A673 (cell line): ENCODE data around the gene HDAC2. TPM values are rescaled to one million over a fixed set of nuclear protein-coding genes. Genes with fewer than 3 reads are reported as not detected.

Experiments
- BruUV-seq: library from RNA; stranded (reverse); fragments of 400-500 nt; replicated peaks from 2 replicates; lab custom pipeline; 2021; lab: Mats Ljungman, UMichigan
- CTCF ChIA-PET: fragments of 300-600 bp; sonication (Branson Sonifier 250); formaldehyde crosslinking; loops from one replicate; lab custom pipeline; 2022; ENCODE audit warnings: antibody characterized with exemption; lab: Charles Lee
- POLR2A ChIA-PET: fragments of 300-600 bp; sonication (Branson Sonifier 250); formaldehyde crosslinking; loops from one replicate; lab custom pipeline; 2022; ENCODE audit warnings: antibody characterized with exemption; ENCODE audit not compliant: low non-redundant PET; lab: Charles Lee
- DNase-seq: peaks from one replicate; pipeline ENCODE4 v3.0.0-alpha.2; 2015; ENCODE audit warnings: low spot score
- H3K27ac ChIP-seq: fragments of 200-600 bp; sonication (generic); 2 replicates; pipeline ENCODE4 v1.5.1; 2016; ENCODE audit warnings: mixed run types, low read depth, mild to moderate bottlenecking, mixed read lengths, antibody characterized with exemption, low read length; ENCODE audit not compliant: poor library complexity, severe bottlenecking
- H3K27me3 ChIP-seq: fragments of 200-600 bp; sonication (generic); replicated peaks from 2 replicates; pipeline ENCODE4 v1.6.1; 2017; ENCODE audit warnings: mixed run types, low read depth, mild to moderate bottlenecking, mixed read lengths, antibody characterized with exemption, low read length; ENCODE audit not compliant: insufficient read depth, poor library complexity
- H3K36me3 ChIP-seq: fragments of 200-600 bp; sonication (generic); 2 replicates; pipeline ENCODE4 v1.6.1; 2016; ENCODE audit warnings: mixed run types, mild to moderate bottlenecking, mixed read lengths, antibody characterized with exemption, low read length; ENCODE audit not compliant: insufficient read depth, poor library complexity, severe bottlenecking
- H3K4me1 ChIP-seq: fragments of 200-600 bp; sonication (generic); 2 replicates; pipeline ENCODE4 v1.6.1; 2017; ENCODE audit warnings: mixed run types, mild to moderate bottlenecking, mixed read lengths, antibody characterized with exemption, low read length; ENCODE audit not compliant: insufficient read depth, poor library complexity, severe bottlenecking
- H3K4me3 ChIP-seq: fragments of 200-600 bp; sonication (generic); 2 replicates; pipeline ENCODE4 v1.5.1; 2016; ENCODE audit warnings: low read depth, mixed run types, mild to moderate bottlenecking, mixed read lengths, low read length; ENCODE audit not compliant: poor library complexity, severe bottlenecking
- H3K9me3 ChIP-seq: fragments of 200-600 bp; sonication (generic); 2 replicates; pipeline ENCODE4 v1.6.1; 2016; ENCODE audit warnings: mixed run types, low read depth, mild to moderate bottlenecking, mixed read lengths, antibody characterized with exemption, low read length; ENCODE audit not compliant: poor library complexity, severe bottlenecking
- CTCF ChIP-seq: fragments of 300-800, 200-600 bp; sonication (generic); conservative IDR thresholded peaks from 2 replicates; pipeline ENCODE4 v1.5.1; 2017; ENCODE audit warnings: low read depth, mild to moderate bottlenecking, antibody characterized with exemption, low read length, moderate library complexity, mixed read lengths
- EZH2 ChIP-seq: fragments of 200-600 bp; sonication (generic); IDR thresholded peaks from 2 replicates; pipeline ENCODE4 v1.6.1; 2017; ENCODE audit warnings: borderline replicate concordance, low read depth, mild to moderate bottlenecking, mixed read lengths, antibody characterized with exemption, low read length; ENCODE audit not compliant: poor library complexity, severe bottlenecking
- intact Hi-C: fragments of 100-400 bp; cut with micrococcal nuclease; formaldehyde crosslinking; loops from one replicate; pipeline ENCODE4 v1.10.0; 2022; ENCODE audit not compliant: unreplicated experiment
- total RNA-seq: library from RNA; stranded (reverse); gene quantifications from 2 replicates; pipeline ENCODE4 v1.2.3, GENCODE V29; 2021

Gene HDAC2
- total RNA-seq, 1 experiment from 2014 or later, result 257 TPM

GRCh38 chr6:114007516-114007915 is 36.6 kb upstream of the HDAC2 start:
- TF ChIP-seq EZH2 (no peak), CTCF (no peak)
- Histone ChIP-seq H3K4me1 (no peaks in the 10 kb centered on the region), H3K4me3 (no peak overlapping the region), H3K27ac (no peak overlapping the region), H3K27me3 (no peaks in the 10 kb centered on the region), H3K36me3 (no peaks in the 10 kb centered on the region), H3K9me3 (no peaks in the 10 kb centered on the region)
- BruUV-seq, result no TSS peak
- CTCF ChIA-PET, result no interaction called here
- POLR2A ChIA-PET, result no interaction called here
- intact Hi-C loops, result no loop called here
- no peak for DNase-seq

GRCh38 chr6:114001354-114001753 is 30.4 kb upstream of the HDAC2 start:
- no peak overlapping the region for H3K4me3 ChIP-seq
- BruUV-seq, result no TSS peak
- TF ChIP-seq EZH2 (no peak), CTCF (no peak)
- H3K27me3 ChIP-seq, result no peaks in the 10 kb centered on the region
- intact Hi-C loops, result no loop called here
- DNase-seq, result no peak
- no peaks in the 10 kb centered on the region for H3K36me3 ChIP-seq
- ChIA-PET POLR2A (no interaction called here), CTCF (no interaction called here)
- no peak overlapping the region for H3K27ac ChIP-seq
- H3K9me3 ChIP-seq, result no peaks in the 10 kb centered on the region
- no peaks in the 10 kb centered on the region for H3K4me1 ChIP-seq

GRCh38 chr6:114000069-114000468 is 29.1 kb upstream of the HDAC2 start:
- no TSS peak for BruUV-seq
- Histone ChIP-seq H3K4me3 (no peak overlapping the region), H3K9me3 (no peaks in the 10 kb centered on the region), H3K27me3 (no peaks in the 10 kb centered on the region), H3K27ac (no peak overlapping the region), H3K4me1 (no peaks in the 10 kb centered on the region), H3K36me3 (no peaks in the 10 kb centered on the region)
- POLR2A ChIA-PET, result no interaction called here
- CTCF ChIA-PET, result no interaction called here
- DNase-seq, result no peak
- no peak for TF ChIP-seq CTCF
- TF ChIP-seq EZH2, result no peak
- intact Hi-C loops, result no loop called here
